Loucy (cell line): ENCODE measurements around the gene GALNT7.

Experiments used
- H2AFZ ChIP-seq: fragments of 200-600 bp; sonication (generic); 2 replicates; pipeline ENCODE4 v1.6.0; 2016; ENCODE audit warnings: antibody characterized with exemption, mild to moderate bottlenecking, low read length, moderate library complexity
- H3F3A ChIP-seq: fragments of 200-600 bp; 2 replicates; pipeline ENCODE4 v1.6.0; 2016; ENCODE audit warnings: antibody characterized with exemption, low read depth, mild to moderate bottlenecking
- H3K27me3 ChIP-seq: fragments of 200-600 bp; sonication (generic); 2 replicates; pipeline ENCODE4 v1.6.1; 2014; ENCODE audit warnings: low read length, mild to moderate bottlenecking; ENCODE audit not compliant: insufficient read depth, poor library complexity, severe bottlenecking
- H3K36me3 ChIP-seq: fragments of 200-600 bp; sonication (generic); 2 replicates; pipeline ENCODE4 v1.6.1; 2016; ENCODE audit warnings: low read length; ENCODE audit not compliant: insufficient read depth
- H3K4me1 ChIP-seq: fragments of 200-600 bp; sonication (generic); 2 replicates; pipeline ENCODE4 v1.5.1; 2014; ENCODE audit warnings: low read length, mild to moderate bottlenecking; ENCODE audit not compliant: insufficient read depth, poor library complexity, severe bottlenecking
- H3K4me2 ChIP-seq: fragments of 200-600 bp; sonication (generic); 2 replicates; pipeline ENCODE4 v1.6.0; 2014; ENCODE audit warnings: antibody characterized with exemption, low read length, low read depth, mild to moderate bottlenecking; ENCODE audit not compliant: poor library complexity, severe bottlenecking
- H3K4me3 ChIP-seq: fragments of 200-600 bp; sonication (generic); 2 replicates; pipeline ENCODE4 v1.5.1; 2014; ENCODE audit warnings: low read length, mild to moderate bottlenecking, mixed read lengths; ENCODE audit not compliant: poor library complexity, severe bottlenecking
- H3K79me2 ChIP-seq: fragments of 200-600 bp; sonication (generic); 2 replicates; pipeline ENCODE4 v1.6.1; 2014; ENCODE audit warnings: low read length; ENCODE audit not compliant: insufficient read depth
- H3K9ac ChIP-seq: fragments of 200-600 bp; sonication (generic); 2 replicates; pipeline ENCODE4 v1.6.0; 2014; ENCODE audit warnings: mild to moderate bottlenecking, low read depth, low read length, moderate library complexity; ENCODE audit not compliant: poor library complexity, severe bottlenecking
- H3K9me2 ChIP-seq: fragments of 200-600 bp; sonication (generic); replicated peaks from 2 replicates; pipeline ENCODE4 v1.6.1; 2016; ENCODE audit warnings: low read depth, low read length, mixed read lengths
- H3K9me3 ChIP-seq: fragments of 200-600 bp; sonication (generic); 2 replicates; pipeline ENCODE4 v1.6.1; 2014; ENCODE audit warnings: mild to moderate bottlenecking, antibody characterized with exemption, low read length, low read depth; ENCODE audit not compliant: insufficient read depth
- H4K20me1 ChIP-seq: fragments of 200-600 bp; sonication (generic); 2 replicates; pipeline ENCODE4 v1.6.0; 2014; ENCODE audit warnings: antibody characterized with exemption, low read length, mild to moderate bottlenecking; ENCODE audit not compliant: insufficient read depth, poor library complexity, severe bottlenecking
- CTCF ChIP-seq: fragments of 200-600 bp; sonication (generic); conservative IDR thresholded peaks from 2 replicates; pipeline ENCODE4 v1.5.1; 2014; ENCODE audit warnings: mild to moderate bottlenecking, antibody characterized with exemption, low read length
- EZH2phosphoT487 ChIP-seq: fragments of 200-600 bp; IDR thresholded peaks from 2 replicates; pipeline ENCODE4 v1.6.1; 2018; ENCODE audit warnings: antibody characterized with exemption, mild to moderate bottlenecking, moderate library complexity, borderline replicate concordance

The GALNT7 gene

GRCh38 chr4:173188648-173189047, 20.0 kb downstream of the GALNT7 start:
- Histone ChIP-seq H3F3A (no peaks in the 10 kb centered on the region; the same call in 1 of the 2 replicates), H3K79me2 (peaks cover 100% of the 10 kb centered on the region), H3K4me2 (no peak overlapping the region), H3K4me1 (peaks cover 32% of the 10 kb centered on the region), H3K9me2 (no peaks in the 10 kb centered on the region), H3K9ac (no peak overlapping the region), H2AFZ (no peak overlapping the region), H3K4me3 (no peak overlapping the region), H3K9me3 (no peaks in the 10 kb centered on the region), H3K27me3 (no peaks in the 10 kb centered on the region), H4K20me1 (peaks cover 94% of the 10 kb centered on the region), H3K36me3 (no peaks in the 10 kb centered on the region)
- no peak for TF ChIP-seq CTCF
- TF ChIP-seq EZH2phosphoT487 = no peak

- Histone ChIP-seq H3F3A (no peaks in the 10 kb centered on the region; the same call in 1 of the 2 replicates), H3K4me1 (peaks cover 32% of the 10 kb centered on the region), H3K9me3 (no peaks in the 10 kb centered on the region), H3K79me2 (peaks cover 100% of the 10 kb centered on the region), H2AFZ (no peak overlapping the region), H3K27me3 (no peaks in the 10 kb centered on the region), H3K36me3 (no peaks in the 10 kb centered on the region), H3K9ac (no peak overlapping the region), H4K20me1 (peaks cover 100% of the 10 kb centered on the region), H3K4me2 (no peak overlapping the region), H3K4me3 (no peak overlapping the region), H3K9me2 (no peaks in the 10 kb centered on the region)
- TF ChIP-seq CTCF (no peak), EZH2phosphoT487 (no peak)
These were observed 20.6 kb downstream of the GALNT7 start for GRCh38 chr4:173189117-173189693.

- Histone ChIP-seq H3F3A (no peaks in the 10 kb centered on the region), H3K9me3 (no peaks in the 10 kb centered on the region), H2AFZ (no peak overlapping the region), H3K79me2 (peaks cover 100% of the 10 kb centered on the region), H3K36me3 (no peaks in the 10 kb centered on the region; the same call in 1 of the 2 replicates), H3K4me2 (no peak overlapping the region), H4K20me1 (peaks cover 95% of the 10 kb centered on the region), H3K27me3 (no peaks in the 10 kb centered on the region), H3K4me1 (peaks cover 20% of the 10 kb centered on the region), H3K9ac (no peak overlapping the region), H3K9me2 (no peaks in the 10 kb centered on the region), H3K4me3 (no peak overlapping the region)
- TF ChIP-seq CTCF (no peak), EZH2phosphoT487 (no peak)
These were observed 23.0 kb downstream of the GALNT7 start for GRCh38 chr4:173191623-173192041.
